Measurements from ENCODE around the gene TRABD2B. TPM values are rescaled to one million over a fixed set of nuclear protein-coding genes. Genes with fewer than 3 reads are reported as not detected.

The TRABD2B gene
- total and polyA plus RNA-seq, 2 experiments from 2014 or later: 1.6 to 2.0 TPM

DNA sequence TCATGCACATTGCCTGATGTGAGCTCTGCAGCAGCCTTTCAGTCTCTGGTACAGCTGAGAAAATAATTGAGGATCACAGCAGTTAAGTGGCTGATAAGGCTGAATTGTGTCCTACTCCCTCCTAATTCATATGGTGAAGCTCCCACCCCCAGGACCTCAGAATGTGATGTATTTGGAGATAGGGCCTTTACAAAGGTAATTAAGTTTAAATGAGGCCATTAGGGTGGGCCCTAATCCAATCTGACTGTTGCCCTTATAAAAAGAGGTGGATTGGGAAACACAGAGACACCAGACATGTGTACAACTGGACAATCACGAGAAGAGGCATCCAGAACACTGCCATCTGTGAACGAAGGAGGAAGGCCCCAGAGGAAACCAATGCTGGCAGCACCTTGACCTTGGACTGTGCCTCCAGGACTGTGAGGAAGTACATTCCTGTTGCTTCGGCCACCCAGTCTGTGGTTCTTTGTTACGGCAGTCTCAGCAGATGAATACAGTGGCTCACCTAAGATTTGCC, 148.1 kb downstream of the TRABD2B start:
- Histone ChIP-seq H3K9me2 (ENCODE audit: insufficient read depth) (no peaks in the 10 kb centered on the region), H3K36me3 (ENCODE audit: insufficient read depth) (no peaks in the 10 kb centered on the region), H3K4me1 (ENCODE audit: insufficient read depth) (no peaks in the 10 kb centered on the region), H3K4me3 (no peak overlapping the region), H4K20me1 (replicated peaks; ENCODE audit: insufficient read depth) (no peaks in the 10 kb centered on the region), H3F3A (replicated peaks; ENCODE audit: low read depth) (no peaks in the 10 kb centered on the region), H3K27me3 (ENCODE audit: insufficient read depth) (no peaks in the 10 kb centered on the region), H3K79me2 (replicated peaks; ENCODE audit: insufficient read depth) (no peaks in the 10 kb centered on the region), H2AFZ (no peak overlapping the region), H3K27ac (ENCODE audit: low read depth) (no peak overlapping the region), H3K4me2 (no peak overlapping the region)
- H3K36me3 Mint-ChIP-seq (ENCODE audit: low read depth): no peaks in the 10 kb centered on the region
- no peaks in the 10 kb centered on the region for H3K9me3 Mint-ChIP-seq
- H3K4me1 Mint-ChIP-seq: peaks cover 6% of the 10 kb centered on the region; the same call in 2 of the 3 replicates
- ATAC-seq (no peak), DNase-seq (ENCODE audit: low spot score) (no peak)
- H3K27ac Mint-ChIP-seq: no peak overlapping the region
- no peak overlapping the region for H3K4me3 Mint-ChIP-seq
- TF ChIP-seq CTCF (conservative IDR thresholded peaks at IDR 0.05; ENCODE audit: low read depth in 2 of 2) (no peak), ZNF331 (CRISPR knock-in tag; IDR thresholded peaks at IDR 0.05; ENCODE audit: low read depth) (no peak), ZNF114 (CRISPR knock-in tag; IDR thresholded peaks at IDR 0.05) (no peak), CREB1 (CRISPR knock-in tag; IDR thresholded peaks at IDR 0.05; ENCODE audit: low read depth) (no peak), POLR2AphosphoS5 (IDR thresholded peaks at IDR 0.05; ENCODE audit: low read depth) (no peak), EZH2 (IDR thresholded peaks at IDR 0.05; ENCODE audit: low read depth, unreplicated experiment) (no peak), STAT1 (IDR thresholded peaks at IDR 0.05; ENCODE audit: unreplicated experiment) (no peak), EZH2phosphoT487 (IDR thresholded peaks at IDR 0.05; ENCODE audit: unreplicated experiment) (no peak), NANOG (IDR thresholded peaks at IDR 0.05; ENCODE audit: borderline replicate concordance) (no peak), JUNB (IDR thresholded peaks at IDR 0.05; ENCODE audit: unreplicated experiment) (no peak)
- TF ChIP-seq, protein P1, sequence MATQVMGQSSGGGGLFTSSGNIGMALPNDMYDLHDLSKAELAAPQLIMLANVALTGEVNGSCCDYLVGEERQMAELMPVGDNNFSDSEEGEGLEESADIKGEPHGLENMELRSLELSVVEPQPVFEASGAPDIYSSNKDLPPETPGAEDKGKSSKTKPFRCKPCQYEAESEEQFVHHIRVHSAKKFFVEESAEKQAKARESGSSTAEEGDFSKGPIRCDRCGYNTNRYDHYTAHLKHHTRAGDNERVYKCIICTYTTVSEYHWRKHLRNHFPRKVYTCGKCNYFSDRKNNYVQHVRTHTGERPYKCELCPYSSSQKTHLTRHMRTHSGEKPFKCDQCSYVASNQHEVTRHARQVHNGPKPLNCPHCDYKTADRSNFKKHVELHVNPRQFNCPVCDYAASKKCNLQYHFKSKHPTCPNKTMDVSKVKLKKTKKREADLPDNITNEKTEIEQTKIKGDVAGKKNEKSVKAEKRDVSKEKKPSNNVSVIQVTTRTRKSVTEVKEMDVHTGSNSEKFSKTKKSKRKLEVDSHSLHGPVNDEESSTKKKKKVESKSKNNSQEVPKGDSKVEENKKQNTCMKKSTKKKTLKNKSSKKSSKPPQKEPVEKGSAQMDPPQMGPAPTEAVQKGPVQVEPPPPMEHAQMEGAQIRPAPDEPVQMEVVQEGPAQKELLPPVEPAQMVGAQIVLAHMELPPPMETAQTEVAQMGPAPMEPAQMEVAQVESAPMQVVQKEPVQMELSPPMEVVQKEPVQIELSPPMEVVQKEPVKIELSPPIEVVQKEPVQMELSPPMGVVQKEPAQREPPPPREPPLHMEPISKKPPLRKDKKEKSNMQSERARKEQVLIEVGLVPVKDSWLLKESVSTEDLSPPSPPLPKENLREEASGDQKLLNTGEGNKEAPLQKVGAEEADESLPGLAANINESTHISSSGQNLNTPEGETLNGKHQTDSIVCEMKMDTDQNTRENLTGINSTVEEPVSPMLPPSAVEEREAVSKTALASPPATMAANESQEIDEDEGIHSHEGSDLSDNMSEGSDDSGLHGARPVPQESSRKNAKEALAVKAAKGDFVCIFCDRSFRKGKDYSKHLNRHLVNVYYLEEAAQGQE (IDR thresholded peaks at IDR 0.05; ENCODE audit: unreplicated experiment): no peak
- TF ChIP-seq, protein P2, sequence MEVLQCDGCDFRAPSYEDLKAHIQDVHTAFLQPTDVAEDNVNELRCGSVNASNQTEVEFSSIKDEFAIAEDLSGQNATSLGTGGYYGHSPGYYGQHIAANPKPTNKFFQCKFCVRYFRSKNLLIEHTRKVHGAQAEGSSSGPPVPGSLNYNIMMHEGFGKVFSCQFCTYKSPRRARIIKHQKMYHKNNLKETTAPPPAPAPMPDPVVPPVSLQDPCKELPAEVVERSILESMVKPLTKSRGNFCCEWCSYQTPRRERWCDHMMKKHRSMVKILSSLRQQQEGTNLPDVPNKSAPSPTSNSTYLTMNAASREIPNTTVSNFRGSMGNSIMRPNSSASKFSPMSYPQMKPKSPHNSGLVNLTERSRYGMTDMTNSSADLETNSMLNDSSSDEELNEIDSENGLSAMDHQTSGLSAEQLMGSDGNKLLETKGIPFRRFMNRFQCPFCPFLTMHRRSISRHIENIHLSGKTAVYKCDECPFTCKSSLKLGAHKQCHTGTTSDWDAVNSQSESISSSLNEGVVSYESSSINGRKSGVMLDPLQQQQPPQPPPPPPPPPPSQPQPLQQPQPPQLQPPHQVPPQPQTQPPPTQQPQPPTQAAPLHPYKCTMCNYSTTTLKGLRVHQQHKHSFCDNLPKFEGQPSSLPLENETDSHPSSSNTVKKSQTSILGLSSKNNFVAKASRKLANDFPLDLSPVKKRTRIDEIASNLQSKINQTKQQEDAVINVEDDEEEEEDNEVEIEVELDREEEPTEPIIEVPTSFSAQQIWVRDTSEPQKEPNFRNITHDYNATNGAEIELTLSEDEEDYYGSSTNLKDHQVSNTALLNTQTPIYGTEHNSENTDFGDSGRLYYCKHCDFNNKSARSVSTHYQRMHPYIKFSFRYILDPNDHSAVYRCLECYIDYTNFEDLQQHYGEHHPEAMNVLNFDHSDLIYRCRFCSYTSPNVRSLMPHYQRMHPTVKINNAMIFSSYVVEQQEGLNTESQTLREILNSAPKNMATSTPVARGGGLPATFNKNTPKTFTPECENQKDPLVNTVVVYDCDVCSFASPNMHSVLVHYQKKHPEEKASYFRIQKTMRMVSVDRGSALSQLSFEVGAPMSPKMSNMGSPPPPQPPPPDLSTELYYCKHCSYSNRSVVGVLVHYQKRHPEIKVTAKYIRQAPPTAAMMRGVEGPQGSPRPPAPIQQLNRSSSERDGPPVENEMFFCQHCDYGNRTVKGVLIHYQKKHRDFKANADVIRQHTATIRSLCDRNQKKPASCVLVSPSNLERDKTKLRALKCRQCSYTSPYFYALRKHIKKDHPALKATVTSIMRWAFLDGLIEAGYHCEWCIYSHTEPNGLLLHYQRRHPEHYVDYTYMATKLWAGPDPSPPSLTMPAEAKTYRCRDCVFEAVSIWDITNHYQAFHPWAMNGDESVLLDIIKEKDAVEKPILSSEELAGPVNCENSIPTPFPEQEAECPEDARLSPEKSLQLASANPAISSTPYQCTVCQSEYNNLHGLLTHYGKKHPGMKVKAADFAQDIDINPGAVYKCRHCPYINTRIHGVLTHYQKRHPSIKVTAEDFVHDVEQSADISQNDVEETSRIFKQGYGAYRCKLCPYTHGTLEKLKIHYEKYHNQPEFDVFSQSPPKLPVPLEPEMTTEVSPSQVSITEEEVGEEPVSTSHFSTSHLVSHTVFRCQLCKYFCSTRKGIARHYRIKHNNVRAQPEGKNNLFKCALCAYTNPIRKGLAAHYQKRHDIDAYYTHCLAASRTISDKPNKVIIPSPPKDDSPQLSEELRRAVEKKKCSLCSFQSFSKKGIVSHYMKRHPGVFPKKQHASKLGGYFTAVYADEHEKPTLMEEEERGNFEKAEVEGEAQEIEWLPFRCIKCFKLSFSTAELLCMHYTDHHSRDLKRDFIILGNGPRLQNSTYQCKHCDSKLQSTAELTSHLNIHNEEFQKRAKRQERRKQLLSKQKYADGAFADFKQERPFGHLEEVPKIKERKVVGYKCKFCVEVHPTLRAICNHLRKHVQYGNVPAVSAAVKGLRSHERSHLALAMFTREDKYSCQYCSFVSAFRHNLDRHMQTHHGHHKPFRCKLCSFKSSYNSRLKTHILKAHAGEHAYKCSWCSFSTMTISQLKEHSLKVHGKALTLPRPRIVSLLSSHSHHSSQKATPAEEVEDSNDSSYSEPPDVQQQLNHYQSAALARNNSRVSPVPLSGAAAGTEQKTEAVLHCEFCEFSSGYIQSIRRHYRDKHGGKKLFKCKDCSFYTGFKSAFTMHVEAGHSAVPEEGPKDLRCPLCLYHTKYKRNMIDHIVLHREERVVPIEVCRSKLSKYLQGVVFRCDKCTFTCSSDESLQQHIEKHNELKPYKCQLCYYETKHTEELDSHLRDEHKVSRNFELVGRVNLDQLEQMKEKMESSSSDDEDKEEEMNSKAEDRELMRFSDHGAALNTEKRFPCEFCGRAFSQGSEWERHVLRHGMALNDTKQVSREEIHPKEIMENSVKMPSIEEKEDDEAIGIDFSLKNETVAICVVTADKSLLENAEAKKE (CRISPR knock-in tag; IDR thresholded peaks at IDR 0.05): no peak
- TF ChIP-seq, protein P3, sequence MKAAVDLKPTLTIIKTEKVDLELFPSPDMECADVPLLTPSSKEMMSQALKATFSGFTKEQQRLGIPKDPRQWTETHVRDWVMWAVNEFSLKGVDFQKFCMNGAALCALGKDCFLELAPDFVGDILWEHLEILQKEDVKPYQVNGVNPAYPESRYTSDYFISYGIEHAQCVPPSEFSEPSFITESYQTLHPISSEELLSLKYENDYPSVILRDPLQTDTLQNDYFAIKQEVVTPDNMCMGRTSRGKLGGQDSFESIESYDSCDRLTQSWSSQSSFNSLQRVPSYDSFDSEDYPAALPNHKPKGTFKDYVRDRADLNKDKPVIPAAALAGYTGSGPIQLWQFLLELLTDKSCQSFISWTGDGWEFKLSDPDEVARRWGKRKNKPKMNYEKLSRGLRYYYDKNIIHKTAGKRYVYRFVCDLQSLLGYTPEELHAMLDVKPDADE (IDR thresholded peaks at IDR 0.05): no peak
- H3K27me3 Mint-ChIP-seq (ENCODE audit: insufficient read depth, low read depth, poor library complexity): peaks cover 6% of the 10 kb centered on the region
